Omental fat pad (tissue), 4 donors: ENCODE results near the gene GIGYF2. TPM values are rescaled to one million over a fixed set of nuclear protein-coding genes. Genes with fewer than 3 reads are reported as not detected.

Experiments
- ATAC-seq: fragments of 150-250 bp; one replicate; pipeline ENCODE4 v1.9.1; 2016; ENCODE audit warnings: mild to moderate bottlenecking, moderate library complexity; ENCODE audit not compliant: low FRiP score
- DNase-seq: peaks from one replicate; pipeline ENCODE4 v3.0.0-alpha.2; 2019; ENCODE audit warnings: low spot score
- total RNA-seq, 4 donors: library from RNA; depleted of rRNA; stranded (reverse); fragments of >200 nt; gene quantifications; one replicate each; pipeline ENCODE4 v1.1.0, GENCODE V29; 2016
- TF ChIP-seq, protein P1 (sequence below), 3 donors: fragments of 450-650 bp; IDR thresholded peaks; one replicate each; pipeline ENCODE4 v1.5.1; 2016 to 2017; ENCODE audit warnings: antibody characterized with exemption in 3 of 3, mild to moderate bottlenecking in 3 of 3, moderate library complexity in 2 of 3

The GIGYF2 gene
- total RNA-seq, 4 donors from 2014 or later = 63.9 to 80.2 (median 72.2) TPM

- TF ChIP-seq, protein P1, sequence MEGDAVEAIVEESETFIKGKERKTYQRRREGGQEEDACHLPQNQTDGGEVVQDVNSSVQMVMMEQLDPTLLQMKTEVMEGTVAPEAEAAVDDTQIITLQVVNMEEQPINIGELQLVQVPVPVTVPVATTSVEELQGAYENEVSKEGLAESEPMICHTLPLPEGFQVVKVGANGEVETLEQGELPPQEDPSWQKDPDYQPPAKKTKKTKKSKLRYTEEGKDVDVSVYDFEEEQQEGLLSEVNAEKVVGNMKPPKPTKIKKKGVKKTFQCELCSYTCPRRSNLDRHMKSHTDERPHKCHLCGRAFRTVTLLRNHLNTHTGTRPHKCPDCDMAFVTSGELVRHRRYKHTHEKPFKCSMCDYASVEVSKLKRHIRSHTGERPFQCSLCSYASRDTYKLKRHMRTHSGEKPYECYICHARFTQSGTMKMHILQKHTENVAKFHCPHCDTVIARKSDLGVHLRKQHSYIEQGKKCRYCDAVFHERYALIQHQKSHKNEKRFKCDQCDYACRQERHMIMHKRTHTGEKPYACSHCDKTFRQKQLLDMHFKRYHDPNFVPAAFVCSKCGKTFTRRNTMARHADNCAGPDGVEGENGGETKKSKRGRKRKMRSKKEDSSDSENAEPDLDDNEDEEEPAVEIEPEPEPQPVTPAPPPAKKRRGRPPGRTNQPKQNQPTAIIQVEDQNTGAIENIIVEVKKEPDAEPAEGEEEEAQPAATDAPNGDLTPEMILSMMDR (IDR thresholded peaks at IDR 0.05) = no peak
- no peak for ATAC-seq
- no peak for DNase-seq
These were observed 175.7 kb downstream of the GIGYF2 start for GRCh38 chr2:232872826-232873225.

- TF ChIP-seq, protein P1 (IDR thresholded peaks at IDR 0.05) = no peak
These were observed 176.3 kb downstream of the GIGYF2 start for GRCh38 chr2:232873292-232873908.

GRCh38 chr2:232873909-232874641 lies 176.9 kb downstream of the GIGYF2 start:
- no peak for DNase-seq
- TF ChIP-seq, protein P1 (IDR thresholded peaks at IDR 0.05) = no peak
- no peak for ATAC-seq

More at GRCh38 chr2:232873292-232873908, 176.3 kb downstream of the GIGYF2 start:
- DNase-seq = no peak
- no peak for ATAC-seq

DNA sequence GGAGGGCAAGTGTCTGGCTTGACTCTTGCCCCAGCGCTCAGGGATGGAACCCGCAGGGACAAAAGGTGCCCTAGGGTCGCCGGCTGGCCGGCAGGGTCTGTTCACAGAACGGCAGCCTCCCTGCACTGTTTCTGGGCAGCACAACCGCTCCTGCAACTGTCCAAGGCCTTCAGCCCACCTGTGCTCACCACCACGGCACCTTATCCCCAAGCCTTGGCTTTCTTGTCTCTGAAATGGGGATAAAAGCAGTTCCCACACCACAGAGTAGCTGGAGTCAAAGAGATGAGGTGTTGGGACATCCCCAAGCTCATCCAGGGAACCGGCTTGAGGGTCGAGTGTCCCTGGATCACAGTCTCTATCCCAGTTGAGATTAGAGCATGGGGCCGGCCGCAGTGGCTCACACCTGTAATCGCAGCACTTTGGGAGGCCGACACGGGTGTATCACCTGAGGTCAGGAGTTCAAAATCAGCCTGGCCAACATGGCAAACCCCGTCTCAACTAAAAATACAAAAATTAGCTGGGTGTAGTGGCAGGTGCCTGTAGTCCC lies 177.6 kb downstream of the GIGYF2 start:
- DNase-seq (no peak), ATAC-seq (no peak)
- TF ChIP-seq, protein P1 (IDR thresholded peaks at IDR 0.05) = no peak

- ATAC-seq = no peak
- DNase-seq = no peak
These were observed 178.4 kb downstream of the GIGYF2 start for GRCh38 chr2:232875256-232876121.

More at GRCh38 chr2:232875256-232876121, 178.4 kb downstream of the GIGYF2 start:
- TF ChIP-seq, protein P1 (IDR thresholded peaks at IDR 0.05) = no peak
